Measurements from ENCODE around the gene VAV3. TPM values are rescaled to one million over a fixed set of nuclear protein-coding genes. Genes with fewer than 3 reads are reported as not detected.

The VAV3 gene
- total RNA-seq, 1 experiment from 2014 or later: 5.3 TPM

- no peaks in the 10 kb centered on the region for H3K27me3 ChIP-seq (ENCODE audit: control insufficient read depth, insufficient read depth, low read length)
- H3K36me3 ChIP-seq (replicated peaks; ENCODE audit: control insufficient read depth, insufficient read depth, low read length): no peaks in the 10 kb centered on the region
- no peak overlapping the region for H3K4me3 ChIP-seq (ENCODE audit: insufficient read depth, low read depth, low read length)
- no peak for DNase-seq
Measured at GRCh38 chr1:107935396-107936064, 29.4 kb downstream of the VAV3 start.

- Histone ChIP-seq H3K4me3 (ENCODE audit: insufficient read depth, low read depth, low read length) (no peak overlapping the region), H3K27me3 (ENCODE audit: control insufficient read depth, insufficient read depth, low read length) (no peaks in the 10 kb centered on the region), H3K36me3 (replicated peaks; ENCODE audit: control insufficient read depth, insufficient read depth, low read length) (no peaks in the 10 kb centered on the region)
- DNase-seq: no peak
Measured at GRCh38 chr1:107934578-107934977, 30.4 kb downstream of the VAV3 start.

- no peak overlapping the region for H3K4me3 ChIP-seq (ENCODE audit: insufficient read depth, low read depth, low read length)
- DNase-seq: no peak
- H3K36me3 ChIP-seq (replicated peaks; ENCODE audit: control insufficient read depth, insufficient read depth, low read length): no peaks in the 10 kb centered on the region
- no peaks in the 10 kb centered on the region for H3K27me3 ChIP-seq (ENCODE audit: control insufficient read depth, insufficient read depth, low read length)
Measured at GRCh38 chr1:107933736-107934135, 31.2 kb downstream of the VAV3 start.

GRCh38 chr1:107930292-107930691, 34.7 kb downstream of the VAV3 start:
- no peak for DNase-seq
- no peak overlapping the region for H3K4me3 ChIP-seq (ENCODE audit: insufficient read depth, low read depth, low read length)

GRCh38 chr1:107927820-107928219, 37.2 kb downstream of the VAV3 start:
- no peak overlapping the region for H3K4me3 ChIP-seq (ENCODE audit: insufficient read depth, low read depth, low read length)
- no peaks in the 10 kb centered on the region; the same call in 1 of the 2 replicates for H3K36me3 ChIP-seq (replicated peaks; ENCODE audit: control insufficient read depth, insufficient read depth, low read length)
- no peaks in the 10 kb centered on the region for H3K27me3 ChIP-seq (ENCODE audit: control insufficient read depth, insufficient read depth, low read length)
- DNase-seq: no peak

More at GRCh38 chr1:107930292-107930691, 34.7 kb downstream of the VAV3 start:
- no peaks in the 10 kb centered on the region for H3K27me3 ChIP-seq (ENCODE audit: control insufficient read depth, insufficient read depth, low read length)
- H3K36me3 ChIP-seq (replicated peaks; ENCODE audit: control insufficient read depth, insufficient read depth, low read length): no peaks in the 10 kb centered on the region; the same call in 1 of the 2 replicates

- no peak for DNase-seq
- H3K36me3 ChIP-seq (replicated peaks; ENCODE audit: control insufficient read depth, insufficient read depth, low read length): no peaks in the 10 kb centered on the region; the same call in 1 of the 2 replicates
- no peaks in the 10 kb centered on the region for H3K27me3 ChIP-seq (ENCODE audit: control insufficient read depth, insufficient read depth, low read length)
- H3K4me3 ChIP-seq (ENCODE audit: insufficient read depth, low read depth, low read length): no peak overlapping the region
Measured at GRCh38 chr1:107926436-107927080, 38.4 kb downstream of the VAV3 start.

GRCh38 chr1:107925565-107925964, 39.4 kb downstream of the VAV3 start:
- no peak for DNase-seq
- H3K36me3 ChIP-seq (replicated peaks; ENCODE audit: control insufficient read depth, insufficient read depth, low read length): no peaks in the 10 kb centered on the region; the same call in 1 of the 2 replicates
- H3K27me3 ChIP-seq (ENCODE audit: control insufficient read depth, insufficient read depth, low read length): no peaks in the 10 kb centered on the region
- H3K4me3 ChIP-seq (ENCODE audit: insufficient read depth, low read depth, low read length): no peak overlapping the region

GRCh38 chr1:107920999-107921398, 44.0 kb downstream of the VAV3 start:
- Histone ChIP-seq H3K36me3 (replicated peaks; ENCODE audit: control insufficient read depth, insufficient read depth, low read length) (no peaks in the 10 kb centered on the region), H3K4me3 (ENCODE audit: insufficient read depth, low read depth, low read length) (no peak overlapping the region), H3K27me3 (ENCODE audit: control insufficient read depth, insufficient read depth, low read length) (no peaks in the 10 kb centered on the region)
- no peak for DNase-seq

GRCh38 chr1:107920561-107920960, 44.4 kb downstream of the VAV3 start:
- no peak overlapping the region for H3K4me3 ChIP-seq (ENCODE audit: insufficient read depth, low read depth, low read length)
- H3K27me3 ChIP-seq (ENCODE audit: control insufficient read depth, insufficient read depth, low read length): no peaks in the 10 kb centered on the region
- no peak for DNase-seq

GRCh38 chr1:107919953-107920352, 45.0 kb downstream of the VAV3 start:
- H3K36me3 ChIP-seq (replicated peaks; ENCODE audit: control insufficient read depth, insufficient read depth, low read length): no peaks in the 10 kb centered on the region
- H3K27me3 ChIP-seq (ENCODE audit: control insufficient read depth, insufficient read depth, low read length): no peaks in the 10 kb centered on the region
- no peak for DNase-seq

More at GRCh38 chr1:107920561-107920960, 44.4 kb downstream of the VAV3 start:
- H3K36me3 ChIP-seq (replicated peaks; ENCODE audit: control insufficient read depth, insufficient read depth, low read length): no peaks in the 10 kb centered on the region

GRCh38 chr1:107914119-107914765, 50.7 kb downstream of the VAV3 start:
- DNase-seq: no peak
- no peaks in the 10 kb centered on the region for H3K27me3 ChIP-seq (ENCODE audit: control insufficient read depth, insufficient read depth, low read length)
- no peak overlapping the region for H3K4me3 ChIP-seq (ENCODE audit: insufficient read depth, low read depth, low read length)
- no peaks in the 10 kb centered on the region for H3K36me3 ChIP-seq (replicated peaks; ENCODE audit: control insufficient read depth, insufficient read depth, low read length)

More at GRCh38 chr1:107919953-107920352, 45.0 kb downstream of the VAV3 start:
- no peak overlapping the region for H3K4me3 ChIP-seq (ENCODE audit: insufficient read depth, low read depth, low read length)

GRCh38 chr1:107912656-107913055, 52.3 kb downstream of the VAV3 start:
- Histone ChIP-seq H3K36me3 (replicated peaks; ENCODE audit: control insufficient read depth, insufficient read depth, low read length) (no peaks in the 10 kb centered on the region), H3K27me3 (ENCODE audit: control insufficient read depth, insufficient read depth, low read length) (no peaks in the 10 kb centered on the region), H3K4me3 (ENCODE audit: insufficient read depth, low read depth, low read length) (no peak overlapping the region)
- DNase-seq: no peak

- Histone ChIP-seq H3K36me3 (replicated peaks; ENCODE audit: control insufficient read depth, insufficient read depth, low read length) (no peaks in the 10 kb centered on the region), H3K27me3 (ENCODE audit: control insufficient read depth, insufficient read depth, low read length) (no peaks in the 10 kb centered on the region), H3K4me3 (ENCODE audit: insufficient read depth, low read depth, low read length) (no peak overlapping the region)
- DNase-seq: no peak
Measured at GRCh38 chr1:107900090-107900945, 64.7 kb downstream of the VAV3 start.

GRCh38 chr1:107899655-107900054, 65.3 kb downstream of the VAV3 start:
- Histone ChIP-seq H3K36me3 (replicated peaks; ENCODE audit: control insufficient read depth, insufficient read depth, low read length) (no peaks in the 10 kb centered on the region), H3K4me3 (ENCODE audit: insufficient read depth, low read depth, low read length) (no peak overlapping the region), H3K27me3 (ENCODE audit: control insufficient read depth, insufficient read depth, low read length) (no peaks in the 10 kb centered on the region)
- no peak for DNase-seq
